GM12875 (cell line): Measurements from ENCODE around the gene ZBTB20.

Experiments
- H3K4me3 ChIP-seq: one replicate; pipeline ENCODE4 v1.5.1; 2011; ENCODE audit warnings: low read depth, low read length, control low read depth
- CTCF ChIP-seq: IDR thresholded peaks from 2 replicates; pipeline ENCODE4 v1.5.1; 2011; ENCODE audit warnings: low read depth, mild to moderate bottlenecking, control low read depth, inconsistent platforms, low read length, moderate library complexity, borderline replicate concordance; ENCODE audit not compliant: insufficient read depth

The ZBTB20 gene

GRCh38 chr3:114428044-114428595 is 719.0 kb downstream of the ZBTB20 start:
- TF ChIP-seq CTCF, result no peak
- H3K4me3 ChIP-seq, result no peak overlapping the region

- H3K4me3 ChIP-seq, result no peak overlapping the region
- TF ChIP-seq CTCF, result no peak
Observed at GRCh38 chr3:114427285-114428043, 719.6 kb downstream of the ZBTB20 start.

- TF ChIP-seq CTCF, result no peak
- H3K4me3 ChIP-seq, result no peak overlapping the region
Observed at GRCh38 chr3:114424337-114424736, 722.8 kb downstream of the ZBTB20 start.

GRCh38 chr3:114421204-114421603 is 725.9 kb downstream of the ZBTB20 start:
- no peak for TF ChIP-seq CTCF
- H3K4me3 ChIP-seq, result no peak overlapping the region

GRCh38 chr3:114420072-114420471 is 727.0 kb downstream of the ZBTB20 start:
- no peak for TF ChIP-seq CTCF
- H3K4me3 ChIP-seq, result no peak overlapping the region

- TF ChIP-seq CTCF, result peak; percentile 56; the same call in 1 of the 2 replicates
- H3K4me3 ChIP-seq, result no peak overlapping the region
Observed at GRCh38 chr3:114418724-114419543, 728.2 kb downstream of the ZBTB20 start.

- H3K4me3 ChIP-seq, result no peak overlapping the region
- no peak for TF ChIP-seq CTCF
Observed at GRCh38 chr3:114418107-114418506, 729.0 kb downstream of the ZBTB20 start.
